GM19397 (cell line): ENCODE data around the gene STRIP2.
"Not testable (repeated sequence)": the region's sequence is repeated elsewhere in the genome, so short reads cannot be mapped to it uniquely, and the experiment has no call there.

ENCODE experiments used
- ATAC-seq: cut with Tn5 transposase; IDR thresholded peaks from one replicate; pipeline ENCODE4 v1.9.1; 2021; ENCODE audit warnings: mild to moderate bottlenecking, moderate library complexity; ENCODE audit not compliant: unreplicated experiment

STRIP2 gene

GRCh38 chr7:129433847-129434674 is at the start of gene STRIP2:
TSS of gene STRIP2 (plus strand) at chr7:129434432. CDS start at chr7:129434473, 41 bp downstream.
- ATAC-seq: peak; percentile 97

- no peak for ATAC-seq
These were observed 49.1 kb upstream of the STRIP2 start for GRCh38 chr7:129385116-129385515.

GRCh38 chr7:129385598-129385997 is 48.6 kb upstream of the STRIP2 start:
- ATAC-seq: no peak

GRCh38 chr7:129386506-129386905 is 47.7 kb upstream of the STRIP2 start:
- no peak for ATAC-seq

- no peak for ATAC-seq
These were observed 46.7 kb upstream of the STRIP2 start for GRCh38 chr7:129387537-129387936.

GRCh38 chr7:129388333-129389098 is 45.7 kb upstream of the STRIP2 start:
- ATAC-seq: no peak

- no peak for ATAC-seq
These were observed 44.4 kb upstream of the STRIP2 start for GRCh38 chr7:129389829-129390228.

GRCh38 chr7:129390314-129390713 is 43.9 kb upstream of the STRIP2 start:
- no peak for ATAC-seq

- ATAC-seq: no peak
These were observed 42.6 kb upstream of the STRIP2 start for GRCh38 chr7:129391546-129392171.

GRCh38 chr7:129393255-129393654 is 41.0 kb upstream of the STRIP2 start:
- ATAC-seq: no peak

GRCh38 chr7:129394101-129394500 is 40.1 kb upstream of the STRIP2 start:
- no peak for ATAC-seq

GRCh38 chr7:129394982-129395914 is 39.0 kb upstream of the STRIP2 start:
- no peak for ATAC-seq

GRCh38 chr7:129401228-129401966 is 32.8 kb upstream of the STRIP2 start:
- ATAC-seq: no peak

- ATAC-seq: peak; percentile 63
These were observed 32.0 kb upstream of the STRIP2 start for GRCh38 chr7:129401967-129402860.

- no peak for ATAC-seq
These were observed 28.7 kb upstream of the STRIP2 start for GRCh38 chr7:129405527-129405926.

GRCh38 chr7:129410238-129410637 is 24.0 kb upstream of the STRIP2 start:
- not testable (repeated sequence) for ATAC-seq

GRCh38 chr7:129412501-129412900 is 21.7 kb upstream of the STRIP2 start:
- no peak for ATAC-seq

GRCh38 chr7:129417073-129417472 is 17.2 kb upstream of the STRIP2 start:
- ATAC-seq: no peak
